Stimulated activated CD4-positive, alpha-beta T cell treated with anti-CD3 and anti-CD28 coated beads, TNF-alpha, amount 100 ng/mL, for 4 hours (primary cell): ENCODE data around the gene CNTN1.

Experiments
- DNase-seq, 3 experiments: peaks; one replicate each; pipeline ENCODE4 v3.0.0-alpha.2; 2020; ENCODE audit warnings: low read depth in 3 of 3

Gene CNTN1

DNA sequence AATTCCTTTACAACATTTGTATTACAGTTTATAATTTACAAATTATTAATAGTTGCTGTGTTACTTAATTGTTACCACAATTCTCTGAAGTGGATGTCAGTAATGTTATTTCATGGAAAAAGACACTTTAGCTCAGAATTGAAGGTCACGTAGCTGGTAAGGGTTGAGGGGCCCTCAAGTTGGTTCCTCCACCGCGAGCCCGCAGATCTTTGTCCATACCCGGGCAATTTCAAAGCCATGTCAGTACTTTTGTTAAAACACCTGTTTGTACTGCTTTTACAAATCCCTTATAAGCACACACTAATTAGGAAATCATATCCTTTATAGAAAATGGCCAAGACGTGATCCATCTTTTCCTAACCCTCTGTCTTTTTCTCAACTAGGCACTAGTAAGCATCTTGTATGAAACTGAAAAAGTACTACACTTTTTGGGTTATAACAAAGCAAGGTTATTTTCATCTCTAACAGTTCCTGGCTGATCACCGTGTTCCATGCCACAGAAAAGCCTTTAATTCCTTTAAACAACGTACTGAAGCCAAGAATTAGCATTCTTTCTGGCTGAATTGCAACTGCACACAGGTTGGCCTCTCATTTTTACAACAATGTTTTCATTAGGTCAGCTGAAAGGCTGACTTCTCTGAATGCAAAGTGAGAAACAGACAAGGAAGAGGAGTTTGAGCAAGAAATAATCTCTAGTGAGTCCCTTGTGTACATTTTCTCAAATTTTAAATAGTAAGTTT, 76.1 kb downstream of the CNTN1 start:
- no peak for DNase-seq

DNA sequence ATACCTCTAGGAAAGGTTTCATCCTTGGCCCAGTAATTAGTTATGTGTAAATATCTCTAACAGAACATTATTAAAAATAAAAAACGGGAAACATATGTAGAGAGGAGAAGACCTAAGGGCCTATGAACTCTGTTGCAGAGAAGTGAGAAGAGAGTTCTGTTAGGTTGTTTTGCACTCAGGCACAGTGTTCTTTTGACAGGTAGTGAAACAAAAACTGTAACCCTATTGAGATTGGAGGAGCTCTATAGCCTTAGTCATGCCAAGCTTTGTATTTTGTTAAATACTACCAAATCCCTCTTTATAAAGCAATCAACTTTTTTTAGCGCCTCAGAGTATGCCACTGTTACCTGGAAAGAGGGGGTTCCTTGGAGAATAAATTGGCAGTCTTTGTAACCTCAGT, 77.6 kb downstream of the CNTN1 start:
- no peak for DNase-seq

DNA sequence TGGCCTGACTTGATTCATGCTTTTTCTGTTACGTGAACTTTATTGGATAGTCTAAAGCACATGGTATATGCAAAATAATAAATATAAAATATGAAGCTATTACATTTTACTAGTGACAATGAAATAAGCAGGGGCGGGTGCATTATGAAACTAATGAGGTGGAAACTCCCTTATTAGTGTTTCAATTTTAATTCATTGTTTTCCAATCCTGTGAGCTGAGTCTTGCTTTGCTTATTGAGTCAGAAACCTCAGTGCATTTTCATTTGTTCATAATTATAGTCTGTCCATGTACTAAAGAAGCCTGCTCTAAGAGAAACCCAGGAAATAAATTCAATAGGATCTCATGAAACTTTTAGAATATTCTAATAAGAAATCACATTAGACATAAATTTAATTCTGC, 78.5 kb downstream of the CNTN1 start:
- DNase-seq, result no peak

DNA sequence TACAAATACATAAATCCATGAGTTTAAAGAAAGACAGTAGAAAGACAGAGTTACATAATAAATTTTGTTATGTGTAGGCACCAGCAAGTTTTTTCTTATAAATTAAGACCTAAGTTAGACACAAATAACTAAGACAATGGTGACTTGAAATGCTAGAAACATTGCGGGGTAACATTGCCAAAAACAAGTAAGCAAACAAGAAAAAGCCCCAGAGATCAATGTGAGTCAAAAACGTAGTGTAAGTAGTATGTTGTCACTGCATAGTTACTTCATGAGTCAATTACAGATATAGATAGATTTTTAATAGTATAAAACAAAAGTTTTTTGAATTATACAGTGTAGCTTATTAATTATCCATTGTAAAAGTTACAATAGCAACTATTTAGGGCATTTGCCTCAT, 83.4 kb downstream of the CNTN1 start:
- no peak for DNase-seq

DNA sequence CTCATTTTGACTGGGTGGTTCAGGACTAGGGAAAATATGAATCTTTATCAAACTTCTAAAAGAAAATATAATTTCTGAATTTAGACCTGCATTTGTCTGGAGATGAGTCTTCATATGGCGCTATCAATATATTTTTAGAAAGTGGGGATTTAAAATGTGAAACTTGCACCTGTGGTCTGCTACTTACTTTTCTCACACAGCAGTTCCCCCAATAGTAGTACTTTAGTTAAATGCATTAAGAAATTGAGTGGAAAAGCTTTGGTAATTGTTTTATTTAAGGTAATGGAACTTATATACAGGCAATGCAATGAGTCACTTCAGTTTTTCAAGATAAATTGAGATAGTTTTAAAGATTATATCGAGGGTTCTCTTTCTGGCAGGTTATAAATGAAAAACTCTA, 91.9 kb downstream of the CNTN1 start:
- DNase-seq, result no peak

DNA sequence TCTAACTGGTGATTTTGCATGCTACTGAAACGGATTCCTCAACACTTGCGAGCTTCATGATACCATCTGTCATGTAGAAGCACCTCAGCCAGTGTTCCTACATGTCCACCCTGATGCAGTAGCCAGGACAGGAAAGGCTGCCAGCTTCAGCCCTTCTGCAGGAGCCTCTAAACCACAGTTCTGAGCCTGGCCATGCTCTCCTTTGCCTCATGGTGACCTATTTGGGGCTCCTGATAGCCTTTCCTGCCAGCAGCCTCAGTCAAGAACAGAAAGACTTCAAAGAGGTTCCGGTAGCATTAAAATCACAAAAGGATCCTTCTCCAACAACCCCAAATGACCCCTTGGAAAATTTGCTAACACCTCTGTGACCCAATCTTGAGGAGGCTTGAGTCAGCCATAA, 96.0 kb downstream of the CNTN1 start:
- DNase-seq, result no peak

DNA sequence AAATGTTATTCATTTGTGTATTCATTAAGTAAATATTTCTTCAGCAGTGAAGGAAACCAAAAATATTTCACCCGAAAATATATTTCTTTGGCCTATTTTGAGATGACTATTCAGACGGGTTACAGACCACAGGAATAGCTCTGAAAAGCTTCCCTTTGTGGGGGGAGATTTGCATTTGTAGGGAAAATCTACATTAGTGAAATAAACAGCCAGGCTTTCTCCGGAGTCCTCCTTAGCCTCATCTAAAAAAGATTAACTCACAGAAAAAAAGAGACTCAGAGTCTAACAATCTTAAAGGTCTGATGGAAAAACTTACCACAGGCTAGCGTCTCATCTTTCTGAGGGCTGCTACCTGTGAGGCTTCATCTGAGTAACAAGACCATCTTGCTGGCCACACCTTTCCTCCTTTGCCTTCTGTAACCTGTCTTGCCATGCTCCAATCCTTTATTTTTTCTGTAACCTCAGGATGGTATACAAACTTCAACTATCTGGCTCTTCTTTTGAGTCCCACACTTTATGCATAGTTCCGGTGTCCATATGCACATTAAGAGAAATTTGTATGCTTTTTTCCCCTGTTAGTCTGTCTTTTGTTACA, 100.7 kb downstream of the CNTN1 start:
- DNase-seq, result no peak

DNA sequence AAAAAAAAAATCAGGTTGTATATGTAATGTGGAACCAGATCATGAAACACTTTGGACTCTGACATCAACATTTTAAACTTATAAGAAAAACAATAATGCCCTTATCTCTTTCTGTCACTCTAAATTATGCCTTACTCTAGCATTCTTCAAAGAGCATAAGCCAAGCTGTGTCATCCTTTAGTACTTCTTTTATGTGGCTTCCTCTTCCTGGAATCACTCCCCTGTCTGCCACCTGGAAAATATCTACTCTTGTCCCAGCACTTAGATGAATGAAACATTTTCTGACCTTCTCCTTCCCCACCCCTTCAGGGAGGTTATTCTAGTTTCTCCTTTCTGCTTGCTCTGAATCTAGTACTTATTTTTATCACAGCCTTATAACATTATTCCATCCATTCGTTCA, 101.2 kb downstream of the CNTN1 start:
- no peak for DNase-seq

DNA sequence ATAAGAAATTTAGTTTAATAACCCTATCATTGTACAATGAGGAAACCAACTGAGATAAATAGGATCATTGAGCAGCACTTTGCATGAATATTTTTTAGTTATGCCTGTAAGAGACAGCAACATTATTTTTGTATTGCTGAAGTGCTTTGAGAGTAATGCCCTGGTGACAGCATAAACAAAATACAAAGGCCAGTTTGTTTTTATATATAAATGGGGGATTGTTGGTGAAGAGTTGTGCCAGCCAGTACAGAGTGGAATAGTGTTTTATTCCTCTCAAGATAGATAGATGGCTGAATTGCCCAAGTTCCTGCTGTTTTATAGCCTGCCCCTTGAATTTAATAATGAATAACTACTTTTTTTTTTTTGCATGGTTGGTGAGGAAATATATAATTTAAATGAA, 101.8 kb downstream of the CNTN1 start:
- no peak for DNase-seq

DNA sequence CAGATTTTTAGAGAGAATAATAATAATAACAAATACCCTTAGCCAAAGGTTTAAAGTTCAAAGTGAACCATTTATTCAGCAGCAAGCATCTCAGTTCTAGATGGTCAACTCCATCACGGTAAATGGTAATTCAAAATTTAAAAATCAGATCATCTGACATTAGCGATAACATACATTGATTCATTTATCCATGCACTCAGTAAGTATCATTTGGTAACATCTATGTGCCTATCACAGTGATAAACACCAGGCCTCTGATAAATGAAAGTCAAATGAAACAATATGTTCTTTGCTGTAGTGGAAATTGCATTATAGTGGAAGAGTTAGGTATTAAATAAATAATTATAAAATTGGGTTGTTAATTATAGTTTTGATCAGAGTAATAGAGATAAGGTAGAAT, 108.8 kb downstream of the CNTN1 start:
- no peak for DNase-seq

DNA sequence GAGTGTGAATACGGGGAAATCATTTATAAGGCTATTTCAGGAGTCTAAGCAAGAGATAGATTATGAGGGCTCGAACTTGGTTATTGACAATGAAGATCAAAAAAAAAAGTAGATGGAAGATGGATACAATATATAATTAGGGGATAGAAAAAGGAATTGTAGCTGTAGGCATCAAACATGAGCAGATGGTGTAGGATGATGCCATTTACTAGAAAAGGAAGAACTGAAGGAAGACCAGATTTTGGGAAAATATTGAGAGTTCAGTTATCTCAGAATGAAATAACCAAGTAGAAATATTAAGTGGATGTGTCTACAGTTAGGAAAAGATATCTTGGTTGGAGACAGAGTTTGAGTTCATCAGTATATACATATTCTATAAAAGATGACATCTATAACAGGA, 109.6 kb downstream of the CNTN1 start:
- DNase-seq, result no peak

DNA sequence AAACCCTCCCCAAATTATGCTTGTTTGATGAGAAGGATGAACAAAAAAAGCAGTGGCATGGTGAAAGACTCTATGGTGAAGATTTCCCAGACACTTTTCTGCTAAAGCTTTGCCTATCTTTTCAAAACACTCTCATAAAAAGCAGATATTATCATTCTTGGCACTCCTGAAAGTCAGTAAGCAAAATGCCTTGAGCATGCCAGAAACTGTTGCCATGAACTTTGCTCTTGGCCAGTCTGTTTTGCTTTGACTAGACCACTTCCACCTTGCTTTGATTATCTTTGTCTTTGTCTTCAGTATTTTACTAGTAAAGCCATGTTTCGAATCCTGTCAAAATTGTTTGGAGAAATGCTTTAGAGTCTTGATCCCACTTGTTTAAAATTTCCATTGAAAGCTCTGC, 110.4 kb downstream of the CNTN1 start:
- no peak for DNase-seq

DNA sequence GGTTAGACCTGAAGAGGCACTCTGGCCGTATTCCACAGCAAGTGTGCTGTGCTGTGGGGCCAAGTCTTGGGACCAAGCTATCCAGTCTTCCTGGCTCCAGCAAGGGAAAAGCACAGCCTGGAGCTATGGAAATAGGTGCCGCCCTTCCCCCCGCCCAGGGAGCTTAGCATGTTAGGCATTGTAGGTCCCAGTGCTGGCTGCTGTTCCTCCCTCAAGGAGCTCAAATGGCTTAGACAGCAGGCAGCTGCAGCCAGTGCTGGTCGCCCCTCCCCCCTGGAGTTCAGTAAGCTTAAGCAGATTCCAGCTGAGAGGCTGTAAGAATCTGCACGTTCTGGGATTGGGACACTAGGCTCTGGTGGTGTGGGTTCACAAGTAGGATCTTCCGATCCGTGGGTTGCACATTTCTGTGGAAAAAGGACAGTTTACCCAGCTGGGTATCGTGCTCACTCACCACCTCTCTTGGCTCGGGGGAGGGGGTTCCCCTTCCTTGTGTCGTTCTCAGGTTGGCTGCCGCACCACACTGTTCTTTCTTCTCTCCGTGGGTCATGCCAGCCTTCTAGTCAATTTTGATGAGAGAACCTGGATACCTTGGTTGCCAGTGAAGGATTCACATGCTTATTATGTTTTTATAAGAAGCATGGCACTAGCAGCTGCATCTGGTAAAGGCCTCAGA, 127.3 kb downstream of the CNTN1 start:
- no peak for DNase-seq

DNA sequence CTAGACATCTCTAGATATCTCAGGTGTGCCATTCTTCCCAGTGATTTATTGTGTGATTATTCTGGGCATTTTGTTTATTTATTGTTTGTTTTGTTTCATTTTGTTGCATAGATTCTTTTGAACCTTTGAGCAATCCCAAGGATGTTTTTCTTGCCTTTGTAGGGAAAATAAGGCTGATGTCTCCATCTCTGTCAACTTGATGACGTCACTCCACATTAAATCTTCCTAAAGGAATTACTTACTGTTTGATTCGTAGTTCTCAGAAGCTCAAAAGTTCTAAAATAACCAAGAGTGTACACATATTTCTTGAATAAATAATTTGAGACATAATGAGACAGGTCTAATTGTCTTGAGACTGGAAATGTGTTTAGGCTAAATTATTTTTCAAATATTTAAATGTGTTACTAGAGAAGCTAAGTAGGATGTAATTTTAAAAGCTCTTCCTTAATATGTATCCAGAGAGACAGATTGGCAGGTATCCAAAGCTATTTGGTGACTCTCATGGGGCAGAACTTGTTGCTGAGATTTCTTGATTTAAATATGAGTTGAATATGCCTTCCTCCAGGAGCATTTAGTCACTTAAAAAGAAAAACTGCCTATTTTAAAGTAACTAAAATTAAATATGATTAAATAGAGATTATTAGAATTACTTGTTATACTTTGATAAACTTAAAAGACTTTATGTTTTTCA, 128.7 kb downstream of the CNTN1 start:
- DNase-seq, result no peak

DNA sequence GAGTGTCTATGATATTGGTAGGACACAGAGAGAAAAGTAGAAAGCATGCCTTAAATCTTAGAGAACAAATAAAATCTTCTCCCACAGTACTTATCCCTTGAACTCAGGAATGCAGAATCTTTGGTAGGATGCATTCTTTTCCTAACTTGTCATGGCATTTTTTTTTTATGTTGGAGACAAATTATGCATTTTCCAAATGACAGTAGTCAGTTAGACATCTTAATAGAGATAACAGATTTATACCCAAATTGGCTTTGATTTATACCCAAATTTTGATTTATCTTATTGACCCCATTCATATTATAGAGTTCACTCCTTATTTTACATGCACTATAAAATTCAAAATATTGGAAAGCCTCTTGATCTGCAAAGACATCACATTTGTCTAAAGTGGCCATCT, 132.9 kb downstream of the CNTN1 start:
- no peak for DNase-seq

DNA sequence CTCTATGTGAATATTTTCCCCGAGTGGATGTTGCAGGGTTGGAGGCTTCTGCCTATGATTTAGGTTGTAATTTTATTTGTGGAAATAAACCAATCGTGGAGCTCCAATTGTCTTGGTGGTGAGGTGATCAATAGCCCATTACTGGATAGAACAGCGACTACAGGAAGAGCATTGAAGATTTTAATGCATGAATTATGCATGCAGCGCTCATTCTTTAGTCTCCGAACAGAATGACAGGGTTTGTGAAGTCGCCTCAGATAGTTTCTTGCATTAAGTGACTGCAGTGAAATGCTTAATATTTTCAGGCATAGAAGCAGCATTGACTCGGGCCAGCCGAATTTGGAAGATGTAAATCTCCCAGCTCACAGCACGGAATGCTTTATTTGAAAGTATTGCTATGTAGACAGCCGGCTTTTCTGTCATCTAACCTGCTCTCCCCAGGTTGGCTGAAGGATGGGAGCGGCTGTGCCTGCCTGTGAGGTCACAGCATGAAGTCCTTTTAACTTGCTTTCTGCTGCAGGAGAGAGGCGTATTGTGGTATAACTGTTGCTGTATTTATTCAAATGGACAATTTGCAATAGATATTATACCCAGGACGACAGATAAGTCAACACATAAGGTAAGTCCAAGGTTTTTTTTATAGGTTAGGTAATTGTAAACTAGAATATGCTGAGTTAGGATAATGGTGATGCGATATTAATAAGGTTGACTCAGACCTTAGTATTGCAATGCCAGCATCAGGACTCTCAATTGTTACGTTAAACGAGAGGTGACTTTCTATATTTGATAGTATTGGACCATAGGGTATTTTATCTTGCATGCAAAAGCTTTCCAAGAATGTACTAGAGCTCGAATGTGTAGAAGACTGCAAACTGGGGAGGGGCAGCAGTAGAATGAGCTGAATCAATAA, 135.7 kb downstream of the CNTN1 start:
- no peak for DNase-seq

DNA sequence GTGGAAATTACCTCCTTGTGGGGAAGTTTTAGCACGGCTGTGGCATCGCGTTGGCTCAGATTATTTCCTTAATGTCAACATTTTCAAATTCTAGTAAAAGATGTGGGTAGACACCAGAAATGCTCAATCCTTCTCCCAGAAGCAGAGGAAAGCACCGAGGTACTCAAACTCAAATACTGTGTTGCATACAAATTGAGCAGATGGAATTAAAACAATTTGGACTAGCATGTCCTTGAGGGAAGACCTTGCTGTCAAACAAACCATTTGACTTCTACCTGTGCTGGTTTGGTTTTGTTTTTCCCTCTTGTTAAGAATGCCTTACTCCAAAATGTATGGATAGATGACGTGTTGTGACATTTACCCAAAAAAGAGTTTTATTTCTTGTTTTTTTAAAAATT, 136.4 kb downstream of the CNTN1 start:
- no peak for DNase-seq

DNA sequence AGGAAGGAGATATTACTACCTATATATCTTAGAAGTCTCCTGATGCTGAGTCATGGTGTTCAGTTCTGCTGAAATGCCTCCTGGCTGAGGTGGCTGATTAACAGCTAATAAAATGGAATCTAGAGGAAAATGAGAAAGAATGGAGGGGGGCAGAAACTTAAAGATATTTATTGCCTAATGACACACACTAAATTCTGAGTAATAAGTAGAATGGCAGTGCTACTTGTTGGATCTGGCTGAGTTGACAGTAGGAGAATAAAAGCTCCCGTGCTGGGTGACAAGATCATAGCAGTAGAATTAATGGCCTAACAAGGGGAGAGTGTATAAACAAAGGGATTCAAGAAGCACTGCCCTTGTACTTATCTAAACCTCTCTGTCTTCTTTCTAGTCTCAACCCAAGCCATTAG, 137.5 kb downstream of the CNTN1 start:
- no peak for DNase-seq

DNA sequence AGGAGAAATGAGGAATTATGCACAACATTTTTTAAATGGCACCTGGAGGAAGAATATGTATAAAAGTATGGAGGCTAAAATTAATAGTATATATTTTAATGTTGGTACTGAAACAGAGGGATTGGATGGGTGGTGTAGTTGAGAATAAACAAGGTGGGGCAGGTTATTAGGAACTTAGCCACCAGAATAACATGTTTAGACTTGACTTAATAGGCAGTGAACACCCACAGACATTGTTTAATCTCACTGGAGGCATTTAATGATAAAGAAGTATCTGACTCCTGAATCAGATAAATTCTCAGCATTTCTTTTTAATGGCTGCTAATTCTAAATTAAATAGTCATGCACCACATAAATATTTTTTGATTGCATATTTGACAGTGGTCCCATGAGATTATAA, 139.7 kb downstream of the CNTN1 start:
- DNase-seq, result no peak

DNA sequence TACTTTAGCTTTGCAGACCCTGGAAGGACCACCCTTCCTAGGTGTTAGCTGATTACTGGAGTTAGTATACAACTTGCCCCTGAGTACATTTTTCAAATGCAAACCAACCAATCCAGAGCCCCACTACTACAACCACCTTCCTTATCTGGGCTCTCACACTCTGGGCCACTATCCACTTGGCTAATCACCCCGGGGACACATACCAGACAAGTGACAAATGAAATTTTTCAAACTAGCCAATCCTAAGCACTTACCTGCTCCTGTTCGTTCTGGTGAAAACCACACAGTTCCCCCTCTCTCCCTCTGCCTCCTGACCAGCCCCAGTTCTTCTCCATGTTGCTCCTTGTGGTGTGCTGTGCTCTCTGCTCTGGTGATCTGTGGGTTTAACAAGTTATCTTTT, 140.4 kb downstream of the CNTN1 start:
- DNase-seq, result no peak

DNA sequence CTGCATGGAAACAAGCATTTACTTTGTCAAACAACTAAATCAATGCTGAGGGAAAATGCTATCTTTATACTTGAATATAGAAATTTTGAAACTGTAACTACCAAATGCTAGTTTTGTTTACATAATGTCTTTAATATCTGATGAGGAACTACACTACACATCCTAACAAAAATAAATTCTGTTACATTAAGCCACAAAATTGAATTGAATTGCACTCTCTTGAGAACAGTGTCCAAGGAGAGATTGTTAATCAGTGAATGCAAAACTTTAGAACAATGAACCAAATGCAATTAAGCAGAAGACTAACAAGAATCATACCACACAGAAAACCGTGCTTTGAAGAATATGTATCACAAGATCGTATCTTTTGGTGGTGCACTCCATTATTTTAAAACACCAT, 141.6 kb downstream of the CNTN1 start:
- DNase-seq, result no peak

DNA sequence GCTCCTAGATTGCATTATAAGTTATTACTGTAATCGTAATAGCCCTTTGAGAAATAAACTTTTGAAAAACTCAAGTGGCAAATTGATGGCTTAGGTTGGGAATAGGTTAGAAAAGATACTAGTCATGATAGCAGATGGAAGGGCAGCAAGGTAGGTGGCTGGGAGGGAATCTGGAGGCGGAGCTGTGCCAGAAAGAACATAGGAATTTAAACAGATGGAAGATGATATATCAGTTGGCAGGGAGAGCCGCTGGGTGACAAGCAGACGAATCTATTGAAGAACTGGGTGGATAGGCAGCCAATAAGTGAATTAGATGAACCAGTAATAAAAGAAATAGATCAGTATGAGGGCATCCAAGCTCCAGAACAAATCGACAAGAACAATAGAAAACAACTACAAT, 142.1 kb downstream of the CNTN1 start:
- no peak for DNase-seq
